NCI-H2227 (cell line): ENCODE measurements around the gene HSPB6.
"Not testable (repeated sequence)": the region's sequence is repeated elsewhere in the genome, so short reads cannot be mapped to it uniquely, and the experiment has no call there.

Experiments
- DNase-seq: peaks from one replicate; lab custom pipeline; 2025; ENCODE audit not compliant: unreplicated experiment; lab: John Stamatoyannopoulos, UW

Gene HSPB6

DNA sequence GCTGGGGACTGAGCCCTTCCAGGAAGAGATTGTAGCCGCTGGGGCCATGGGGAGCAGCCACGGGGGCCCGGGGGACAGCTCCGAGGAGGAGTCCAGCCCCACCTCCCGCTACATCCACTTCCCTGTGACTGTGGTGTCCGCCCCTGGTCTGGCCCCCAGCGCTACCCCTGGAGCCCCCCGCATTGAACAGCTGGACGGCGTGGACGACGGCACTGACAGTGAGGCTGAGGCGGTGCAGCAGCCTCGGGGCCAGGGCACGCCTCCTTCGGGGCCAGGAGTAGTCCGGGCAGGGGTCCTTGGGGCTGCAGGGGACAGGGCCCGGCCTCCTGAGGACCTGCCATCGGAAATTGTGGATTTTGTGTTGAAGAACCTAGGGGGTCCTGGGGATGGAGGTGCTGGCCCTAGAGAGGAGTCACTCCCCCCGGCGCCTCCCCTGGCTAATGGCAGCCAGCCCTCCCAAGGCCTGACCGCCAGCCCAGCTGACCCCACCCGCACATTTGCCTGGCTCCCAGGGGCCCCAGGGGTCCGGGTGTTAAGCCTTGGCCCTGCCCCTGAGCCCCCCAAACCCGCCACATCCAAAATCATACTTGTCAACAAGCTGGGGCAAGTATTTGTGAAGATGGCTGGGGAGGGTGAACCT lies 24.2 kb downstream of the HSPB6 start:
- DNase-seq: no peak

- no peak for DNase-seq
Measured at GRCh38 chr19:35731779-35732405, 24.9 kb downstream of the HSPB6 start.

- DNase-seq: no peak
Measured at GRCh38 chr19:35731353-35731752, 25.5 kb downstream of the HSPB6 start.

GRCh38 chr19:35730326-35730725 lies 26.5 kb downstream of the HSPB6 start:
- DNase-seq: no peak

GRCh38 chr19:35729763-35730162 lies 27.1 kb downstream of the HSPB6 start:
- no peak for DNase-seq

GRCh38 chr19:35729021-35729420 lies 27.8 kb downstream of the HSPB6 start:
- no peak for DNase-seq

GRCh38 chr19:35727956-35728706 lies 28.7 kb downstream of the HSPB6 start:
- DNase-seq: no peak

- no peak for DNase-seq
Measured at GRCh38 chr19:35727053-35727955, 29.5 kb downstream of the HSPB6 start.

GRCh38 chr19:35725216-35725861 lies 31.5 kb downstream of the HSPB6 start:
- DNase-seq: no peak

- DNase-seq: no peak
Measured at GRCh38 chr19:35724560-35724959, 32.3 kb downstream of the HSPB6 start.

DNA sequence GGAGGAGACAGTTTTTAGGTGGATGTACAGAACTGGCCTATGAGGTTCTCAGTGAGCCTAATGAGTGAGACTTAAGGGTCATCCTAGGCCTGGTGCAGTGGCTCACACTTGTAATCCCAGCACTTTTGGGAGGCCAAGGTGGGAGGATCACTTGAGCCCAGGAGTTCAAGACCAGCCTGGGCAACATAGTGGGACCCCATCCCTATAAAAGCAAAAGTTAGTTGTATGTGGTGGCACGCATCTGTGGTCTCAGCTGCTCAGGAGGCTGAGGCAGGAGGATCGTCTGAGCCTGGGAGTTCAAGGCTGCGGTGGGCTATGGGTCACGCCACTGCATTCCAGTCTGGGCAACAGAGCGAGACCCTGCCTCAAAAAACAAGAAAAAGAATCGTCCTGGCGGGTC lies 32.7 kb downstream of the HSPB6 start:
- not testable (repeated sequence) for DNase-seq

DNA sequence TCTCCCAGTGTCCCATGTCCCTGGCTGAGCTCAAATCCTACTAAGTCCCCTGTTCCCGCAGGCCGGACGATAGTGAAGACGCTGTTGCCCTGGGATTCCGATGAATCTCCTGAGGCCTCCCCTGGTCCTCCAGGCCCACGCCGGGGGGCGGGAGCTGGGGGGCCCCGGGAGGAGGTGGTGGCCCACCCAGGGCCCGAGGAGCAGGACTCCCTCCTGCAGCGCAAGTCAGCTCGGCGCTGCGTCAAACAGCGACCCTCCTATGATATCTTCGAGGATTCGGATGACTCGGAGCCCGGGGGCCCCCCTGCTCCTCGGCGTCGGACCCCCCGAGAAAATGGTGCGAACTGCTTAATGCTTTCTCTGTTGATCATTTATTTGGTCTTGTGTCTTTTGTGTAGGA lies 33.2 kb downstream of the HSPB6 start:
- no peak for DNase-seq

- DNase-seq: no peak
Measured at GRCh38 chr19:35722897-35723296, 33.9 kb downstream of the HSPB6 start.

DNA sequence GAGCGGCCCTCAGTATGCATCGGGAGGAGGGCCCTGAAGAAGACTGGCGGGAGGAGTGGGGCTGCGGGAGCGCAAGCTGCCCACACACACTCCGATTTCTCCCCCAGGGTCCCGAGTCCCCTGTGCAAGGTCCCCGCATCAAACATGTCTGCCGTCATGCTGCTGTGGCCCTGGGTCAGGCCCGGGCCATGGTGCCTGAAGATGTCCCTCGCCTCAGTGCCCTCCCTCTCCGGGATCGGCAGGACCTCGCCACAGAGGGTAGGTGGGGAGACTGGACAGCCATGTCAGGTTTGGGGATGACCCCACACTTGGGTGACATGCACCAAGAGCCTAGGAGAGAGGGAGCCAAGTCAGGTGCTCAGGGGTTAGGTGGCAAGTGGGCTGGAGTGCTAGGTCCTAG lies 34.4 kb downstream of the HSPB6 start:
- no peak for DNase-seq

DNA sequence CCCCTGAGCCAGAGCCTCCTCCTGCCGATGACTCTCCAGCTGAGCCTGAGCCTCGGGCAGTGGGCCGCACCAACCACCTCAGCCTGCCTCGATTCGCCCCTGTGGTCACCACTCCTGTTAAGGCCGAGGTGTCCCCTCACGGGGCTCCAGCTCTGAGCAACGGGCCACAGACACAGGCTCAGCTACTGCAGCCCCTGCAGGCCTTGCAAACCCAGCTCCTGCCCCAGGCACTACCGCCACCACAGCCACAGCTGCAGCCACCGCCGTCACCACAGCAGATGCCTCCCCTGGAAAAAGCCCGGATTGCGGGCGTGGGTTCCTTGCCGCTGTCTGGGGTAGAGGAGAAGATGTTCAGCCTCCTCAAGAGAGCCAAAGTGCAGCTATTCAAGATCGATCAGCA lies 35.5 kb downstream of the HSPB6 start:
- no peak for DNase-seq

DNA sequence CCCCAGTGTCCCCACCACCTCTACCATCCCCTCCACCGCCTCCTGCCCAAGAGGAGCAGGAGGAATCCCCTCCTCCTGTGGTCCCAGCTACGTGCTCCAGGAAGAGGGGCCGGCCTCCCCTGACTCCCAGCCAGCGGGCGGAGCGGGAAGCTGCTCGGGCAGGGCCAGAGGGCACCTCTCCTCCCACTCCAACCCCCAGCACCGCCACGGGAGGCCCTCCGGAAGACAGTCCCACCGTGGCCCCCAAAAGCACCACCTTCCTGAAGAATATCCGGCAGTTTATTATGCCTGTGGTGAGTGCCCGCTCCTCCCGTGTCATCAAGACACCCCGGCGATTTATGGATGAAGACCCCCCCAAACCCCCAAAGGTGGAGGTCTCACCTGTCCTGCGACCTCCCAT lies 36.2 kb downstream of the HSPB6 start:
- DNase-seq: no peak

DNA sequence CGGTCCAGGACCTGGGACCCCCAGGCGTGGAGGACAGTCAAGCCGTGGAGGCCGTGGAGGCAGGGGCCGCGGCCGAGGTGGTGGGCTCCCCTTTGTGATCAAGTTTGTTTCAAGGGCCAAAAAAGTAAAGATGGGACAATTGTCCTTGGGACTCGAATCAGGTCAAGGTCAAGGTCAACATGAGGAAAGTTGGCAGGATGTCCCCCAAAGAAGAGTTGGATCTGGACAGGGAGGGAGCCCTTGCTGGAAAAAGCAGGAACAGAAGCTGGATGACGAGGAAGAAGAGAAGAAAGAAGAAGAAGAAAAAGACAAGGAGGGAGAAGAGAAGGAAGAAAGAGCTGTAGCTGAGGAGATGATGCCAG lies 36.7 kb downstream of the HSPB6 start:
- DNase-seq: no peak

GRCh38 chr19:35719402-35720162 lies 37.2 kb downstream of the HSPB6 start:
- no peak for DNase-seq

GRCh38 chr19:35718345-35719041 lies 38.3 kb downstream of the HSPB6 start:
- peak; percentile 88 for DNase-seq
